ENCODE results near the gene CORO2B. TPM values are rescaled to one million over a fixed set of nuclear protein-coding genes. Genes with fewer than 3 reads are reported as not detected.

The CORO2B gene
- total RNA-seq, 6 donors from 2014 or later, result 0.79 to 9.0 (median 2.0) TPM

DNA sequence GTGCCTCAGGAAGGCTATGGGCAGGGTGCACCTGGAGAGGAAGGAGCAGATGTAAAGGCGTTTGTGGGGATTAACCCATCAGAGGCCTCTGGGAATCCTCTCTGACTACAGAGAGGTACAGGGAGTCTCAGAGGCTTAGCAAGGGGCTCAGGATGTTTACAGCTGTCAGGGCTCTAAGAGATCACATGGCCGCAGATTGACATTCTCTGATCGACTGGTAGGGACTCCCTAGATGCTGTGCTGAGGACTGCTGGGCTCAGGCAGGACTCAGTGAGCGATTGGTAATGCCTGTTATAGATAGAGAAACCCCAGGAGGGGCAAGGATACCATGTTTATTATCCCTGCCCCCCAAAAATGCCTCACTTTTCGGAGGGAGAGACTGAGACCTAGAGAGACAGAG, 103.5 kb downstream of the CORO2B start:
- Histone ChIP-seq H3K27me3 (no peaks in the 10 kb centered on the region), H3K4me1 (no peaks in the 10 kb centered on the region), H3K27ac (no peak overlapping the region), H3K9me3 (no peaks in the 10 kb centered on the region), H3K36me3 (no peaks in the 10 kb centered on the region), H3K4me3 (no peak overlapping the region)
- TF ChIP-seq EP300 (IDR thresholded peaks at IDR 0.05) (no peak), POLR2A (IDR thresholded peaks at IDR 0.05) (no peak), POLR2AphosphoS5 (IDR thresholded peaks at IDR 0.05) (no peak)
- TF ChIP-seq, protein P1, sequence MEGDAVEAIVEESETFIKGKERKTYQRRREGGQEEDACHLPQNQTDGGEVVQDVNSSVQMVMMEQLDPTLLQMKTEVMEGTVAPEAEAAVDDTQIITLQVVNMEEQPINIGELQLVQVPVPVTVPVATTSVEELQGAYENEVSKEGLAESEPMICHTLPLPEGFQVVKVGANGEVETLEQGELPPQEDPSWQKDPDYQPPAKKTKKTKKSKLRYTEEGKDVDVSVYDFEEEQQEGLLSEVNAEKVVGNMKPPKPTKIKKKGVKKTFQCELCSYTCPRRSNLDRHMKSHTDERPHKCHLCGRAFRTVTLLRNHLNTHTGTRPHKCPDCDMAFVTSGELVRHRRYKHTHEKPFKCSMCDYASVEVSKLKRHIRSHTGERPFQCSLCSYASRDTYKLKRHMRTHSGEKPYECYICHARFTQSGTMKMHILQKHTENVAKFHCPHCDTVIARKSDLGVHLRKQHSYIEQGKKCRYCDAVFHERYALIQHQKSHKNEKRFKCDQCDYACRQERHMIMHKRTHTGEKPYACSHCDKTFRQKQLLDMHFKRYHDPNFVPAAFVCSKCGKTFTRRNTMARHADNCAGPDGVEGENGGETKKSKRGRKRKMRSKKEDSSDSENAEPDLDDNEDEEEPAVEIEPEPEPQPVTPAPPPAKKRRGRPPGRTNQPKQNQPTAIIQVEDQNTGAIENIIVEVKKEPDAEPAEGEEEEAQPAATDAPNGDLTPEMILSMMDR (IDR thresholded peaks at IDR 0.05), result no peak
- no peak for DNase-seq
- 55 to 61% methylated on average over 5 of the region's 5 CpGs for WGBS, 2 donors
- ATAC-seq (ENCODE audit: low FRiP score in 2 of 2), result no peak

DNA sequence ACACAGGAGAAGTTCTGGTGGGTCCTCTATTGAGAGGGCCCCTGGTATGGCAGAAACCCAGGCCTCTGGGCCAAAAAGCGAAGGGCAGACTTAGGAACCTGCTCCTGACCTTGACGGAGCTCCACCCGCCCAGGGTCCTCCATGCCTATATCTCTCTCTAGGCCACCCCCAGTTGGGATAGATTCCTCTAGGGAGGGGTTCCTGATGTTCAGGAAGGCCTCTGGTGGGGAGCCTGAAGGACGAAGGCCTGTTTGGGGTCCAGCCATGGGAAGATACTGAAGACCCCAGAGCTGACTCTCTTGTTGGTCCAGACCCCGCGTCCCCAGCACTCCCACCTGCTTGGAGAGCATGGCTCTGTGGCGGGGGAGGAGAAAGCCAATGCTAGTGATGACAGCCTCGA, 104.2 kb downstream of the CORO2B start:
- ATAC-seq (ENCODE audit: low FRiP score in 2 of 2), result no peak
- 94 to 95% methylated on average over 5 to 8 of the region's 8 CpGs for WGBS, 2 donors
- Histone ChIP-seq H3K27ac (no peak overlapping the region), H3K9me3 (no peaks in the 10 kb centered on the region), H3K36me3 (no peaks in the 10 kb centered on the region), H3K27me3 (no peaks in the 10 kb centered on the region), H3K4me1 (no peaks in the 10 kb centered on the region), H3K4me3 (no peak overlapping the region)
- no peak for DNase-seq
- TF ChIP-seq, protein P1 (IDR thresholded peaks at IDR 0.05), result no peak
- TF ChIP-seq EP300 (IDR thresholded peaks at IDR 0.05) (no peak), POLR2AphosphoS5 (IDR thresholded peaks at IDR 0.05) (no peak), POLR2A (IDR thresholded peaks at IDR 0.05) (no peak)

DNA sequence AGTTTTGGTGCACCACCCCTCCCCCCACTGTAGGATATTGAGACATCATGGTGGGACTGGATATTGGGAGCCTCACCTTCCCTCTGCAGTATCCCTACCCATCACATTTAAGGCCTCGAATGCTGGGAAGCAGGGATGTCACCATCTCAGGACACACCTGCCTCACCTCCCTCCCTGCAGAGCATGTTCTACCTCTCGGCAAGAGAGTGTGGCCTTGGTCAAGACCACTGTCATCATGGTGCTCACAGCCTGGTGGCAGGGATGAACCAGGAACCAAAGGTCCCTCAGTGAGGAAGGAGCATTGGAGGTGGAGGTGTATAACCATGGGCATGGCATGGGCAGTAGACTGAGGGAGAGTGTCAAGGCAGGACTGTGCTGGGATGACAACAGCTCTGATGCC, 104.8 kb downstream of the CORO2B start:
- H3K27ac ChIP-seq, result no peak overlapping the region
- H3K4me1 ChIP-seq, result no peaks in the 10 kb centered on the region
- DNase-seq (no peak), ATAC-seq (ENCODE audit: low FRiP score in 2 of 2) (no peak)
- H3K9me3 ChIP-seq, result no peaks in the 10 kb centered on the region
- WGBS, 2 donors, result 75 to 86% methylated on average over 2 of the region's 2 CpGs
- no peak overlapping the region for H3K4me3 ChIP-seq
- H3K36me3 ChIP-seq, result no peaks in the 10 kb centered on the region
- TF ChIP-seq, protein P1 (IDR thresholded peaks at IDR 0.05), result no peak
- TF ChIP-seq POLR2A (IDR thresholded peaks at IDR 0.05), result no peak
- TF ChIP-seq EP300 (IDR thresholded peaks at IDR 0.05), result no peak
- TF ChIP-seq POLR2AphosphoS5 (IDR thresholded peaks at IDR 0.05), result no peak
- H3K27me3 ChIP-seq, result no peaks in the 10 kb centered on the region

DNA sequence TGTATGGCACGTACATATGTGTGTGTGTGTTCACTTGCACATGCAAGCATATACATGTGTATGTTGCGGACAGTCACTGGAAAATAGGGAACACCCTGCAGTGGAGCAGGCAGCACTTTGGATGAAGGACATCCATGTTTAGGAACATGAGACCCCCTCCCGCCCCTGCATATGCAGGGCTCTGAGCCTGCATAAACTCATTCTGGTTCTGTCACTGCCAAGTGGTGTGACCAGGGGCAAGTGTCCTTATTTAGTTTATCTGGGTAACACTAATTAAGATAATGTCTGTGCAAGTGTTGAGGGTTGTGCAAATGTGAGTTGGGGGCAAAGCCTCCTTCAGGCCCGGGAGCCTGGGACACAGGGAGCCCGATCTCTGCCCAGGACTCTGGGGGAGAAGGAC, 105.7 kb downstream of the CORO2B start:
- 84 to 92% methylated on average over 4 to 5 of the region's 5 CpGs for WGBS, 2 donors
- Histone ChIP-seq H3K9me3 (no peaks in the 10 kb centered on the region), H3K27ac (no peak overlapping the region), H3K4me3 (no peak overlapping the region), H3K36me3 (no peaks in the 10 kb centered on the region), H3K27me3 (no peaks in the 10 kb centered on the region), H3K4me1 (no peaks in the 10 kb centered on the region)
- no peak for DNase-seq
- ATAC-seq (ENCODE audit: low FRiP score in 2 of 2), result no peak
- no peak for TF ChIP-seq POLR2AphosphoS5 (IDR thresholded peaks at IDR 0.05)
- no peak for TF ChIP-seq POLR2A (IDR thresholded peaks at IDR 0.05)
- TF ChIP-seq, protein P1 (IDR thresholded peaks at IDR 0.05), result no peak
- no peak for TF ChIP-seq EP300 (IDR thresholded peaks at IDR 0.05)

DNA sequence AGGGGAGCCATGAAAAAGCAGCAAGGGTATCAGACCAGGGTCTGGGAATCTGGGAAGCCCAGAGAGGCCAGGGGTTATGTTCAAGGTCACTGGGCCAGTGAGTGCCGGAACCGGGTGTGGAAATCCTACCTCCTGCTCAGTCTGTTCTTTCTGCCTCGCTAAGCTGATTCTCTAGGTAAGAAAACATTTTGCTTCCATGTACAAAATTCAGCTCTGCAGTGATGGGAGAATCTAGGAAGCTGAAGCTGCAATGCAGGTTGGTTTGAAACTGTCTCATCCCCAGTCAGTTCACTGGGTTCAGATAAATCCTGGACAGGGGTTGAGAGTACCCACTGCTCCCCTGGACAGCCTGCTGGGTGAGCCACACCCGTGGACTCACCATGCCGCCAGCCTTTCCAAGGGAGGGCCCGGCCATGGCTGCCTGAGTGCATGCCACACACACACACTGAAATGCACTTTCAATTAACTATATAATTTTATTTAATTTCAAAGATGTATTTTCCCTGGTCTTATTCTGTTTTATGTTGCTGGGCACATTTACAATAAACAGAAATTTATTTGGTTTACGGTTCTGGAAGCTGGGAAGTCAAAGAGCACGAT, 108.4 kb downstream of the CORO2B start:
- no peaks in the 10 kb centered on the region for H3K4me1 ChIP-seq
- DNase-seq (no peak), ATAC-seq (ENCODE audit: low FRiP score in 2 of 2) (no peak)
- 86 to 90% methylated on average over 7 to 8 of the region's 8 CpGs for WGBS, 2 donors
- no peaks in the 10 kb centered on the region for H3K36me3 ChIP-seq
- no peaks in the 10 kb centered on the region for H3K9me3 ChIP-seq
- TF ChIP-seq POLR2AphosphoS5 (IDR thresholded peaks at IDR 0.05), result no peak
- TF ChIP-seq, protein P1 (IDR thresholded peaks at IDR 0.05), result no peak
- no peak for TF ChIP-seq EP300 (IDR thresholded peaks at IDR 0.05)
- no peak for TF ChIP-seq POLR2A (IDR thresholded peaks at IDR 0.05)
- H3K4me3 ChIP-seq, result no peak overlapping the region
- H3K27ac ChIP-seq, result no peak overlapping the region
- H3K27me3 ChIP-seq, result no peaks in the 10 kb centered on the region
